GM19099 (cell line): ENCODE measurements around the gene OR4F6.

Experiments
- POLR2A ChIP-seq: IDR thresholded peaks from 3 replicates; pipeline ENCODE4 v1.6.1; 2011; ENCODE audit warnings: low read depth; ENCODE audit not compliant: insufficient read length; ENCODE audit errors: extremely low read depth

Gene OR4F6, protein sequence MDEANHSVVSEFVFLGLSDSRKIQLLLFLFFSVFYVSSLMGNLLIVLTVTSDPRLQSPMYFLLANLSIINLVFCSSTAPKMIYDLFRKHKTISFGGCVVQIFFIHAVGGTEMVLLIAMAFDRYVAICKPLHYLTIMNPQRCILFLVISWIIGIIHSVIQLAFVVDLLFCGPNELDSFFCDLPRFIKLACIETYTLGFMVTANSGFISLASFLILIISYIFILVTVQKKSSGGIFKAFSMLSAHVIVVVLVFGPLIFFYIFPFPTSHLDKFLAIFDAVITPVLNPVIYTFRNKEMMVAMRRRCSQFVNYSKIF

DNA sequence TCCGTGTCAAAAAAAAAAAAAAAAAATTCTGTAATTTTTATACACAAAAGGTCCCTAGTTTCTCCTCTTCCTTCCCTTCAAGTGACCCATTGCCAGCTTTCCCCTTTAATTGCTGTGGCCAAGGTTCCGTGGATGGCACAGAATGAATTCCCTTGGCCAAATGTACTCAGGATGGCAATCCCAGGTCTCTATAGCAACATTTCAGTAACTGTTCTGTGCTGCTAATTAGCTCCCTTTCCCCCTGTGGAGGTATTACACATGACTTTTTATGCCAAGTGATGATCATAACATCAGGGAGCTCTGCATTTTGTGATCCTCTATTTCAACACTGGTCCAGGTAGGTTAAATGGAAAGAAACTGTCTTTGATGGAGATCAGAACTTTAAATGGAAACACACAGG, at the start of gene OR4F6:
OR4F6 (plus strand) TSS at position 301 of the 400 bp plus-strand sequence. CDS start 2,211 bp downstream, outside the sequence.
- no peak for TF ChIP-seq POLR2A

DNA sequence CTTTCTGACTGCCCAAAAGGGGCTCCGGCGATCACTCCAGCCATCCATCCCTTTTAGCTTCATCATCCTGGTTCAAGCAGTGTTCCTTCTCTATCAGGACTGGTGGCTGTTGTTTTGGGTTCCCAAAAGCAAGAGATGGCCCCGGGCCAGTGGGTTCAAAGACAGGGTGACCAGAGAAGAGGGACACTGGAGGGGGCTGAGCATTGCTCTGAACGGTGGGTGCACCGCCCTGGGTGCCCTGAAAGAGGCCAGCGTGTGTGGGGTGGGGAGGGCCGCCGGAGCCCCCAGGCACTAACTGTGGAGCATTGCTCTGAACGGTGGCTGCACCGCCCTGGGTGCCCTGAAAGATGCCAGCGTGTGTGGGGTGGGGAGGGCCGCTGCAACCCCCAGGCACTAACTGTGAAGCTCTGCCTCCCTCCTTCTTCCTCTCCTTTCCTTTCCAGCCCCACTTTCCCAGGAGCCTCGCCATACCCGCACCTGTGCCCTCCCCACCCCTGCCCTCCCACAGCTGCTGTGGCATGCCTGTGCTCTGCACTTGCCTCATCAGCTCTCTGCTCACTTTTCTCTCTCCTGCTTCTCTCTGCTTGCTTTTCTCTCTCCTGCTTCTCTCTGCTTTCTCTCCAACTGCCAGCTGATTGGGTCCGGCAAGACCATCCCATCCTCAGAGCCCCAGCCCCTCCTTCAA, 37.4 kb upstream of the OR4F6 start:
- TF ChIP-seq POLR2A = no peak

DNA sequence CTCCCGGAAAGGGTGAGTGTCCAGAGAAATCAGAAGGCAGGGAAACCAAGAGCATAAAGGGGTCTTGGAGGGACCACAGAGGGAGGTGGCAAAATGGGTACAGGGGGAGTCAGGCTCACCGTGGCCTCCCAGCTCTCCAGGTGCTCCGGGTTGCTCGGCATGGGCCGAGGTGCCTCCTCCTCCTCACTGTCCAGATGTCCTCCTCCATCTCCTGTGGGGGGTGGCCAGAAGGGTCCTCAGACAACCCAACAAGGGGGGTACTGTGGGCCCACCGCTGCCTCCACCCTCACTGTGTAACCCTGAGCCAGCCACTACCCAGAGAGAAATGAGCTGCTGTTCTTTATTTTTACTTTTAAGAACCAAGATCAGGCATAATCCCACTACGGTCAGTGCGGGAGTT, 30.4 kb upstream of the OR4F6 start:
- TF ChIP-seq POLR2A = no peak

DNA sequence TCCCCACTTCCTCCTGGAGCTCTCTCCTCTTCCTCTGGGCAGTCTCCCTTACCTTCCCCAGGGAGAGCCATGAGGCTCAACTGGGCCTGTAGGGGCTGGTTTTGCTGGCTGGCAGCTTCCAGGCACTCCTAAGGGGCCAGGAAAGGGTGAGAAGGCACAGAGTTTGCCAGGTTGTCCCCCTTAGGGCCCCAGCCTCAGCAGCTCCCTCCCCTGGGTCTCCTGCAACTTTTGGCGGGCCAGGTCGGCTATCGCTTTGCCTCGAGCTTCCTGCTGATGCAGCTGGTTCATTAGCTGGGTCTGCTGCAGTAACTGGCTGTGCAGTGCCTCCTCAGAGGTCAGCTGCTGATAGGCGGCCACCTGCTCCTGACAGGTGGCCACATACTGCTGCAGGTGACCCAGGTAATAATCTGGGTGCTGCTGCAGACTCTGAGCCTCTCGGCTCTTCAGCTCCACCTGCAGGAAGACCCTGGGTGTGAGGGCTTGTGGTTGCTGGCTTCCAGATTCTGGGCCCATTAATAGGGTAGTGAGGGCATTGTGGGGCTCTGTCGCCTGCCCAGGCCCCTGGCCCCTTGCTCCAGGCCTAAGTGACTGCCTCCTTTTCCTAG, 29.7 kb upstream of the OR4F6 start:
- no peak for TF ChIP-seq POLR2A

DNA sequence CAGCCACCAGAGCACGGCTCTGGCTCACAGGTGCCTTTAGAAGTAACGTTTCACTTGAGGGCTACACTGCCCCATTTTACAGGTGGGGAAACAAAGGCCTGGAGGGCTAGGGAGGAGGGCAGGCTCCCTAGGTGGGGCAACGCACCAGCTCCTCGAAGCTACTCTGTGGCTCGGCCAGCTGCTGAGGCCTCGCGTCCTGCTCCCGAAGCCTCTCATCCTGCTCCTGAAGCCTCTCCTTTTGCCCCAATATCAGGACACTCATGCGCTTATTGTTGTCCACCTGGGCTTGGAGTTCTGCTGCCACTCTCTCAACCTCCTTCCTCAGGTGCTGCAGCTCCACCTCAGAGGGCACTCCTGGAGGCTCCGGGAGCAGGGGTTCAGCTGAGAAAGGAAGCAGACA, 28.2 kb upstream of the OR4F6 start:
- TF ChIP-seq POLR2A = no peak

DNA sequence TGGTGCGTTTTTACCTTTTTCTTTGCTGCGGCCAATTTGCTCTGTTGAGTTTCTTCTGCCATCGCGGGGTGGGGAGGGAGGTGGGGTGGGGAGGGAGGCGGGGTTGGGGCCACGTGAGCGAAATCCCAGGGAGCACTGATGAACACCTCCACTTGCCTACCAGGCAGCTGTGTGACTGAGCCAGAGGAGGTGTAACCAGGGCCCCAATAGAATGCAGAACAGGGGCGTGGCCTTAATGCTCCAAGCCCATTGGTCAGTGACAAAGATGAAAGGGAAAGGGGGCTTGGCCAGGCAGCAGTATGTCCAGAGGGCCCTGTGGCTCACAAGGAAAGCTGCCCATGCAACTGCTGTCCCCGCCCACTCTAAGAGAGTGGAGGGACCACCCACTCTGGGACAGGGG, 21.4 kb upstream of the OR4F6 start:
- TF ChIP-seq POLR2A = no peak

DNA sequence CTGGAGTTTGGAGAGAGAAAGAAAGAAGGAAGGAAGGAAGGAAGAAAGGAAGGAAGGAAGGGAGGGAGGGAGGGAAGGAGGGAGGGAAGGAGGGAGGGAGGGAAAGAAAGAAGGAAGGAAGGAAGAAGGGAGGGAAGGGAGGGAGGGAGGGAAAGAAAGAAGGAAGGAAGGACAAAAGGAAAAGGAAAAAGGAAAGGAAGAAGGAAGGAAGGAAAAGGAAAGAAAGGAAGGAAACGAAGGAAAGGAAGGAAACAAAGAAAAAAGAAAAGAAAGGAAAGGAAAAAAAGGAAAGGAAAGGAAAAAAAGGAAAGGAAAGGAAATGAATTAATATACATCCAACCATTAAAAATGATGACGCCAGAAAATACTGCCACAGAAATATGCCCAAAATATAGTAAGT, 18.7 kb upstream of the OR4F6 start:
- TF ChIP-seq POLR2A = no peak

DNA sequence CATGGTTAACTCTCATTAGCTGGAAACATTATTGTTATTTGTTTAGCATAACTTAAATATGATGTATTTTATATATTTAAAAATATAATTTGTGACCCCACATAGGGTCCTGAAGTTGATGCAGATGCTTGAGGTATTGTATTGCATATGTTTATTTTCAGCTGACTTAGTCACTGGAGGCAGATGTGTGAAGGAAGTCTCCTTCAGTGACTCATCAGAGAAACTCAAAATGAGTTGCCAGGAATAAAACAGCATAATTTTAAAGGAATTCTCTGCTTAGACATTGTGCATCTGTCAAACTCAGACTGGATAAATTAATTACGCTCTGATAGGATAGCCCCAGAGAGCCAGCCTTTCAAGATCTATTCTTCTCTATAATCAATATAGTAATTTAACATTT, 7.9 kb upstream of the OR4F6 start:
- TF ChIP-seq POLR2A = no peak

DNA sequence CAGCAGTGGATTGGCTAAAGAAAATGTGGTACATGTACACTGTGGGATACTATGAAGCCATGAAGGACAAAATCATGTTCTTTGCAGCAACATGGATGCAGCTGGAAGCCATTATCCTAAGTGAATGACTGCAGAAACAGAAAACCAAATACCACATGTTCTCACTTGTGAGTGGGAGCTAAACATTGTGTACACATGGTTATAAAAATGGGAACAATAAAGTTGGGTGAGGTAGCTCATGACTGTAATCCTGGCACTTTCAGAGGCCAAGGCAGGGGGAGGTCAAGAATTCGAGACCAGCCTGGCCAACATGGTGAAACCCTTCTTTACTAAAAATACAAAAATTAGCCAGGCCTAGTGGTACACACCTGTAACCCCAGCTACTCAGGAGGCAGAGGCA, 3.6 kb upstream of the OR4F6 start:
- TF ChIP-seq POLR2A = no peak

DNA sequence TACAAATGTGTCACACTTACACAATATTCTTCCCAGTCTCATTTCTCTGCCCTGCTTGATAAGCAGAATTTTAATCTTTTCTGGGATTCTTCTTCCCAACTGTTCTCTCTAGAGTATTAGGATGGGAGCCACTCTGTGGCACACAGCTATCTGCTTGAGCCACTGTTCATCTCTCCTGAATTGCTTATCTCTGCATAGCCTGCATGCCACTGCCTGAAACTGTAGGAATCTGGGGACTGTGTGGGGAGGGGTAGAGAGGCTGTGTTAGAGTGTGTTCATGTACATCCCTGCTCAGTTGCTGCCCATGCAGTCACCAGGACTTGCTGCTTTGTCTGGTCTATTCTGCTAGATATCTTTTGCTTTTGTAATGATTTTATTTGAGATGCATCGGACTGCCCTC, 2.3 kb upstream of the OR4F6 start:
- TF ChIP-seq POLR2A = no peak

DNA sequence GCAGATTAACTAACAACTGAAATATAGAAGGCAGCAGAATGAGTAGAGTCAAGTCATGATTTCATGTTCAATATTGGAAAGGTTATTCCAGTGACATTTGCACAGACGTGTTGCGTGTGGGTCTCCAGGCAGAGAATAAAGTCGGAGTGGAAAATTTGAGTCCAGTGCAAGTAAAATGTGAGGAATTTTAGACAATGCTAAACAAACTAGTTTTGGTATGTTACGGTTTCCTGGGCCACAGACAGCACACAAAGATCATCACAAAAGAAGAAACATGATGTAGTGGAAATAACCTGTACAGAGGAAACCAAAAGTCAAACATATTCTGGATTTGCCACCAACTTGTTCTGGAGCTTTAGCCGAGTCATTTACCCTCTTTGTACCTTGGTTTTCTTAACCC, 367 bp downstream of the OR4F6 start:
- no peak for TF ChIP-seq POLR2A

DNA sequence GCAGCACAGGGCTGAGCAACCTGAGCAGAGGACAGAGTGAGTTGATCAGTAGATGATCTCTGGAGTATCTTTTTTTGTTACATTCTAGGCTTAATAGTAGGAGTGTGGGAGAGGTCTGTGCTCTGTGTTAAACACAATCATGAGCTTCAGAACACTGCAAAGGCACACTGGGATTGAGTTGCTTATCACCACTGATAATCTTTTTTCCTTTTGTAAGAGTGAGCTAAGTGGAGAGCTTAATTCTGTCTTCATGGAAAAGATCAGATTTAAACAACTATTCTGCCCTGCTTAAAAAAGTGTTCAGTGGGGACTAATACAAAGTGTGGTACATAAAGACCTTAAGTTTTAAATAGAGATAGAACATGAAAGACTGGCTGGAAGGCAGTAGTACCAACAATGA, 1.1 kb downstream of the OR4F6 start:
- TF ChIP-seq POLR2A = no peak

DNA sequence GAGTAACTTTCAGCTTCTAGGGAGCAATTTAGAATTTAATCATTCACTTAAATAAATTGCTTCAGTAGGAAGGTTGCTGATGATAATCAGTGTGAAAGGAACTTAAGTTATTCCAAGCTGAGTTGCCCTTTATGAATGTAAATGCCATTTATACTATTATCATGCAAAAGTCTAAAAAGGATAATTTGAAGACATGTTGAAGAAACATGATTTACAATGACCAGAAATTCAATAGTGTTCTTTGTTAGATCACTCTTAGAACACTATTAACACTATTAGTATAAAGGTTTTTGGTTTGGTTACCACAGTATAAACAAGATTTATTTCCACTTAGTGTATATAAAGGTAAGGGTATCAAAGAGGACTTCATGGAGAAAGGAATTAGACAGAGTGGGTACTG, 1.6 kb downstream of the OR4F6 start:
- TF ChIP-seq POLR2A = no peak

DNA sequence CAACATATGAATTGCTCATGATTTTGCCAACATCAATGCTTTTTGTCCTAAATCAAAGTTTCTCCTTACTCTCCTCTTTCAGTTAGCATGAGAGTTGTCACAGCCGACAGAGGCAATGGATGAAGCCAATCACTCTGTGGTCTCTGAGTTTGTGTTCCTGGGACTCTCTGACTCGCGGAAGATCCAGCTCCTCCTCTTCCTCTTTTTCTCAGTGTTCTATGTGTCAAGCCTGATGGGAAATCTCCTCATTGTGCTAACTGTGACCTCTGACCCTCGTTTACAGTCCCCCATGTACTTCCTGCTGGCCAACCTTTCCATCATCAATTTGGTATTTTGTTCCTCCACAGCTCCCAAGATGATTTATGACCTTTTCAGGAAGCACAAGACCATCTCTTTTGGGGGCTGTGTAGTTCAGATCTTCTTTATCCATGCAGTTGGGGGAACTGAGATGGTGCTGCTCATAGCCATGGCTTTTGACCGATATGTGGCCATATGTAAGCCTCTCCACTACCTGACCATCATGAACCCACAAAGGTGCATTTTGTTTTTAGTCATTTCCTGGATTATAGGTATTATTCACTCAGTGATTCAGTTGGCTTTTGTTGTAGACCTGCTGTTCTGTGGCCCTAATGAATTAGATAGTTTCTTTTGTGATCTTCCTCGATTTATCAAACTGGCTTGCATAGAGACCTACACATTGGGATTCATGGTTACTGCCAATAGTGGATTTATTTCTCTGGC, 2.5 kb downstream of the OR4F6 start:
- no peak for TF ChIP-seq POLR2A

DNA sequence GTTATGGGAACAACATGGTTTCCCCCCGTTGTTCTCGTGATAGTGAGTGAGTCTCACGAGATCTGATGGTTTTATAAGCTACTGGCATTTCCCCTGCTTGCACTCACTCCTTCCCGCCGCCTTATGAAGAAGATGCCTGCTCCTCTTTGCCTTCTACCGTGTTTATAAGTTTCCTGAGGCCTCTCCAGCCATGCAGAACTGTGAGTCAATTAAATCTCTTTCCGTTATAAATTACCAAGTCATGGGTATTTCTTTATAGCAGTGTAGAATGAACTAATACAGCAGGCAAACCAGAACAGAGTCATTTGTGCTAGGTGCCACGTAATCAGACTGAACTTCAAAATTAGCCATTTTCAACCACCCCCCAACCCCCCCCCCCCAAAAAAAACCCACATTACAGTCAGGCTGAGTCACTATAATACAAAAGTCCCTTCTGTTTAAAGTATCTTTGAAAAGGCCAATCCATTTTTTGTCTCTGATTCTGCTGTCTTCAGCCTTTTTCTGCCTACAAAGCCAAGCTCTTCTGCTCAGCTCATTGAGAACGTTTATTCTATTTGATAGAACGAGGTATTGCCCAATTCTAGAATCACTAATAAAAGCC, 4.1 kb downstream of the OR4F6 start:
- TF ChIP-seq POLR2A = no peak

DNA sequence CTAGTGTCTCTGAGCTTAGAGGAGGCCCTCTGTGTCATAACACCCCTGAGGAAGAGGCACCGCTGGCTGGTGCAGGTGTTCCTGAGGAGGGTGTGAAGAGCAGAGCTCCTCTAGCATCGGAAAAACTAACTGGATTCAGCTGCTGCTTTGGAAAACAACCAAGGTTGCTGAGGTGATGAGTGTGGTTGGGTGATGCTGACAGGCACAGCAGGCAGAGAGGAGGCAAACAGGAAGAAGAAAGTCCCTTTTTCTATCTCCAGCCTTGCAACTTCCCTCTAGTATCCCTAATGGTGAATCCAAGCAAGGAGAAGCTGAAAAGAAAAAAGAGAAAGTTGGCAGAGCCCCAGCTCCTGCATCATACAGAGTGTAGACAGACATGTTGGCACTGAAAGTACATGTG, 4.9 kb downstream of the OR4F6 start:
- TF ChIP-seq POLR2A = no peak

DNA sequence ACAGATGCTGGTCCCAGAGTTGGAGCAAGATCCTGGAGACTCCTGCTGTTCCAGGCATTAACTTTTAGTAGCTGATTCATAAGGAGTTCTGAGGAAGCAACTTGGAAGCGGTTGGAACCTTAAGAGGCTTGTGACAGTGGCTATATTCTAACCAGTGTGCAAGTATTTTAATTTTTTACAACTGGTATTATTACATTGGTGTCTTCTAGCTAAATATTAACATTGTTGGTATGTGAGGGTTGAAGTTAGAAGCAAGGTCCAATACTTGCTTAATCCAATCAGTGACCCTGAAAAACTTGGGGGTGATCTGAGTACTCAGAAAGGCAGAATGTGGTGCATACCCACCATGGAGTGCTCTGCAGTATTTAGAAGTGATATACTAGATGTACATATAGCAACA, 7.1 kb downstream of the OR4F6 start:
- no peak for TF ChIP-seq POLR2A
